Vagina (tissue), 2 donors: ENCODE measurements around the gene RFX2. TPM values are rescaled to one million over a fixed set of nuclear protein-coding genes. Genes with fewer than 3 reads are reported as not detected.

ENCODE experiments used
- DNase-seq, 2 donors: peaks; one replicate each; pipeline ENCODE4 v3.0.0-alpha.2; 2017; ENCODE audit errors: extremely low spot score in 2 of 2
- H3K27ac ChIP-seq: fragments of 200-600 bp; sonication (generic); one replicate; pipeline ENCODE4 v1.5.1; 2019
- H3K27me3 ChIP-seq: fragments of 200-600 bp; sonication (generic); one replicate; pipeline ENCODE4 v1.5.1; 2019
- H3K36me3 ChIP-seq, 2 donors: fragments of 200-600 bp; sonication (generic); one replicate each; pipeline ENCODE4 v1.5.1; 2017 to 2019
- H3K4me1 ChIP-seq: fragments of 200-600 bp; sonication (generic); one replicate; pipeline ENCODE4 v1.5.1; 2019
- H3K4me3 ChIP-seq, 2 donors: fragments of 200-600 bp; sonication (generic); 1 replicate in 1 of 2; 2 replicates in 1 of 2; pipeline ENCODE4 v1.5.1; 2016 to 2019
- H3K9me3 ChIP-seq: fragments of 200-600 bp; sonication (generic); one replicate; pipeline ENCODE4 v1.5.1; 2019
- CTCF ChIP-seq, 3 experiments: fragments of 450-650 bp in 2 of 3; fragments of 200-600 bp in 1 of 3; sonication (generic) in 1 of 3; IDR thresholded peaks; one replicate each; pipeline ENCODE4 v1.5.1; 2017 to 2019; ENCODE audit warnings: antibody characterized with exemption in 3 of 3, mild to moderate bottlenecking in 2 of 3, moderate library complexity in 2 of 3
- POLR2A ChIP-seq, 2 donors: fragments of 450-650 bp; IDR thresholded peaks; one replicate each; pipeline ENCODE4 v1.6.1; 2017; ENCODE audit warnings: antibody characterized with exemption in 2 of 2, mild to moderate bottlenecking in 2 of 2, moderate library complexity in 2 of 2
- POLR2AphosphoS5 ChIP-seq, 2 donors: sonication (generic); formaldehyde crosslinking; IDR thresholded peaks; one replicate each; pipeline ENCODE4 v1.9.0; 2017; ENCODE audit warnings: antibody characterized with exemption in 2 of 2, mild to moderate bottlenecking in 2 of 2, low read depth in 1 of 2; ENCODE audit not compliant: insufficient read depth in 1 of 2
- intact Hi-C: fragments of 100-400 bp; cut with DNase I; formaldehyde crosslinking; loops from one replicate; pipeline ENCODE4 v1.15.1; 2023
- total RNA-seq: library from RNA; depleted of rRNA; stranded (reverse); fragments of >200 nt; gene quantifications from one replicate; pipeline ENCODE4 v1.2.3, GENCODE V29; 2016

The RFX2 gene
- total RNA-seq, 1 donor from 2014 or later = 12.0 TPM

GRCh38 chr19:6033744-6034264, 76.5 kb downstream of the RFX2 start:
- H3K9me3 ChIP-seq = no peaks in the 10 kb centered on the region
- no peak overlapping the region for H3K4me3 ChIP-seq
- DNase-seq = peak in 1 of 2 donors; percentile 5
- H3K4me1 ChIP-seq = peaks cover 6% of the 10 kb centered on the region
- H3K27ac ChIP-seq = no peak overlapping the region
- no peaks in the 10 kb centered on the region for H3K36me3 ChIP-seq
- intact Hi-C loops = loop anchor here (10.0 kb wide), 1 partner anchor 49 kb away; no protein-coding TSS in a partner anchor
- TF ChIP-seq POLR2A (IDR thresholded peaks at IDR 0.05) = no peak
- TF ChIP-seq CTCF (IDR thresholded peaks at IDR 0.05) = no peak
- no peak for TF ChIP-seq POLR2AphosphoS5 (IDR thresholded peaks at IDR 0.05; ENCODE audit: insufficient read depth in 1 of 2, low read depth in 1 of 2)
- H3K27me3 ChIP-seq = no peaks in the 10 kb centered on the region

GRCh38 chr19:6032827-6033226, 77.5 kb downstream of the RFX2 start:
- intact Hi-C loops = loop anchor here (10.0 kb wide), 1 partner anchor 48 kb away; no protein-coding TSS in a partner anchor

GRCh38 chr19:6032381-6032780, 77.9 kb downstream of the RFX2 start:
- DNase-seq = peak; percentile 11 to 37

More at GRCh38 chr19:6032827-6033226, 77.5 kb downstream of the RFX2 start:
- Histone ChIP-seq H3K9me3 (no peaks in the 10 kb centered on the region), H3K4me1 (peaks cover 6% of the 10 kb centered on the region), H3K27ac (no peak overlapping the region), H3K36me3 (no peaks in the 10 kb centered on the region), H3K27me3 (no peaks in the 10 kb centered on the region), H3K4me3 (no peak overlapping the region)
- TF ChIP-seq POLR2A (IDR thresholded peaks at IDR 0.05) = no peak
- no peak for TF ChIP-seq POLR2AphosphoS5 (IDR thresholded peaks at IDR 0.05; ENCODE audit: insufficient read depth in 1 of 2, low read depth in 1 of 2)
- no peak for TF ChIP-seq CTCF (IDR thresholded peaks at IDR 0.05)
- peak; percentile 34 to 54 for DNase-seq

GRCh38 chr19:6030214-6030507, 80.1 kb downstream of the RFX2 start:
- H3K27ac ChIP-seq = no peak overlapping the region
- intact Hi-C loops = loop anchor here (10.0 kb wide), 1 partner anchor 45 kb away; no protein-coding TSS in a partner anchor
- no peak overlapping the region for H3K4me3 ChIP-seq
- H3K4me1 ChIP-seq = no peaks in the 10 kb centered on the region
- DNase-seq = peak in 1 of 2 donors; percentile 5
- no peak for TF ChIP-seq POLR2AphosphoS5 (IDR thresholded peaks at IDR 0.05; ENCODE audit: insufficient read depth in 1 of 2, low read depth in 1 of 2)
- no peak for TF ChIP-seq POLR2A (IDR thresholded peaks at IDR 0.05)
- no peak for TF ChIP-seq CTCF (IDR thresholded peaks at IDR 0.05)
- no peaks in the 10 kb centered on the region for H3K9me3 ChIP-seq
- H3K27me3 ChIP-seq = no peaks in the 10 kb centered on the region
- H3K36me3 ChIP-seq = peaks cover 0 to 1% of the 10 kb centered on the region in 2 donors

More at GRCh38 chr19:6032381-6032780, 77.9 kb downstream of the RFX2 start:
- intact Hi-C loops = loop anchor here (10.0 kb wide), 1 partner anchor 48 kb away; no protein-coding TSS in a partner anchor
- Histone ChIP-seq H3K27ac (no peak overlapping the region), H3K4me3 (no peak overlapping the region), H3K9me3 (no peaks in the 10 kb centered on the region), H3K36me3 (no peaks in the 10 kb centered on the region), H3K4me1 (peaks cover 6% of the 10 kb centered on the region), H3K27me3 (no peaks in the 10 kb centered on the region)
- no peak for TF ChIP-seq POLR2AphosphoS5 (IDR thresholded peaks at IDR 0.05; ENCODE audit: insufficient read depth in 1 of 2, low read depth in 1 of 2)
- TF ChIP-seq POLR2A (IDR thresholded peaks at IDR 0.05) = no peak
- TF ChIP-seq CTCF (IDR thresholded peaks at IDR 0.05) = no peak
